Measurements from ENCODE around the gene PMM2. TPM values are rescaled to one million over a fixed set of nuclear protein-coding genes. Genes with fewer than 3 reads are reported as not detected.
"Not testable (repeated sequence)": the region's sequence is repeated elsewhere in the genome, so short reads cannot be mapped to it uniquely, and the experiment has no call there.

Gene PMM2
- total RNA-seq, 2 donors from 2014 or later = 21.3 to 38.3 TPM

- intact Hi-C loops (cut with DNase I) = no loop called here
- ATAC-seq (no peak), DNase-seq (no peak)
These were observed 21.5 kb upstream of the PMM2 start for GRCh38 chr16:8776129-8776584.

- intact Hi-C loops (cut with DNase I) = no loop called here
- no peak for ATAC-seq
- no peak for DNase-seq
These were observed 20.4 kb upstream of the PMM2 start for GRCh38 chr16:8777217-8777616.

GRCh38 chr16:8781797-8782196 lies 15.8 kb upstream of the PMM2 start:
- DNase-seq (no peak), ATAC-seq (no peak)
- intact Hi-C loops (cut with DNase I) = no loop called here

GRCh38 chr16:8782673-8783072 lies 15.0 kb upstream of the PMM2 start:
- intact Hi-C loops (cut with DNase I) = no loop called here
- ATAC-seq = no peak
- no peak for DNase-seq

- DNase-seq = no peak
- ATAC-seq = no peak
- intact Hi-C loops (cut with DNase I) = no loop called here
These were observed 12.2 kb upstream of the PMM2 start for GRCh38 chr16:8785408-8785807.

DNA sequence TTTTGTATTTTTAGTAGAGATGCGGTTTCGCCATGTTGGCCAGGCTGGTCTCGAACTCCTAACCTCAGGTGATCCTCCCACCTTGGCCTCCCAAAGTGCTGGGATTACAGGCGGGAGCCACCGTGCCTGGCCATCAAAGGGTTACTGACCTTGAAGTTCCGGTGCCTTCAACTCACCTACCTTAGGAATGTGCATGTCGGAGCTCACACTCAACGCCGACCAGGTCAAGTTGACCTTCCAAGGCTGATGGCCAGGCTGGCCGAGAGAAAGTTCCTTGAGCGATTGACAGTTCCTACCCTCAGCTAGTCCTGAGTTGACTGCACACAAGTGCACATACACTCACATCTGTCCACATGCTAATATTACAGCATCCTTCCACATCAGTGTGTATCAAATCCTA lies 11.3 kb upstream of the PMM2 start:
- DNase-seq; intact Hi-C loops (cut with DNase I); ATAC-seq: not testable (repeated sequence)

DNA sequence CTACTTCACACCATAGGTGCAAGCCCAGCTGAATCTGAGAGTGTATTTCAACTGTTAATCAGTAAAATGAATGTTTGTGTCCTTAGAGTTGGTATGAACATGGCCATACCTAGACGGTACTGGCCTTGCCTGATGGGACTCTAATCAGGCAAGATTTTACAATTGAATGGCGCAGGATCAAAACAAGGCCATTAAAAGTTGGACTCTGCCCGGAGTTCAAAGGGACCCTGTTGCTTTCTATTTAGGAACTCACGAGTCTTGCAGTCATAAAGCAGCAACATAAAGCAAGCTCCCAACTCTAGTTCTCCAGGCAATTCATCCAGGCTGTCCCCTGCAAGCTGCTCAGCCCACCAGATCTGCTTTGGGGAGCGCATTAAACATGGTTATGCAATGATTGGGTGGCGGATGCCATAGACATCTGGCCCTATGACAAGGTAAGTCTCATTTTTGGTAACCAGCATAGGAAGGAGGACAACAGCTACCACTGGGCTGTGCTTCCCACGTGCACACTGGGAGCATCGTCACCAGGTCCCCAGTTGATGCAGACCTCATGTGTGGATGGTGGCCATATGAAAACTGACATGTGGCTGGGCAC lies 9.0 kb upstream of the PMM2 start:
- ATAC-seq = no peak
- no peak for DNase-seq
- intact Hi-C loops (cut with DNase I) = no loop called here

GRCh38 chr16:8795091-8795490 lies 2.5 kb upstream of the PMM2 start:
- intact Hi-C loops (cut with DNase I) = loop anchor here in 1 of 2 donors (10.0 kb wide), 2 partner anchors 90 to 220 kb away; partner anchors contain the start of gene LITAFD
- DNase-seq (no peak), ATAC-seq (no peak)

- intact Hi-C loops (cut with DNase I) = loop anchor here in 1 of 2 donors (10.0 kb wide), 2 partner anchors 89 to 221 kb away; partner anchors contain the start of gene LITAFD
These were observed 1.8 kb upstream of the PMM2 start for GRCh38 chr16:8795818-8796217.

GRCh38 chr16:8796469-8797363 lies 923 bp upstream of the PMM2 start:
- ATAC-seq (peak in 1 of 2 donors; percentile 0), DNase-seq (no peak)
- intact Hi-C loops (cut with DNase I) = loop anchor here in 1 of 2 donors (10.0 kb wide), 2 partner anchors 88 to 222 kb away; partner anchors contain the start of gene LITAFD

More at GRCh38 chr16:8795818-8796217, 1.8 kb upstream of the PMM2 start:
- no peak for DNase-seq
- ATAC-seq = no peak

DNA sequence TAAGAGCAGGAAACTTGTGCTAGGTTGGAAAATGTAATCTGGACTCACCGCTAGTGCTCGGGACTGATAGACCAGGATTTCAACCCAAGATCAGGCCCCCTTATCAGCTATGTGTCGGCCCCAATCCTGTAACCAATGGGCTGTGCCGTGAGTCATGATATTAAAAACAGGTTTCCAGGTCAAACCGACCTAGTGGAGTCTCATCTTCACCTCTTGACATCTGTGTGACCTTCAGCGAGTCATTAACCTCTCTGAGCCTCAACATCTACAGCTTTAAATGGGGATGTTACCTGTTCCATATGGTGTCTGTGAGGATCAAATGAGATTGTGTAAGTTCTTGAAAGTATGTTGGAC lies 512 bp downstream of the PMM2 start:
- DNase-seq = no peak
- intact Hi-C loops (cut with DNase I) = loop anchor here in 1 of 2 donors (10.0 kb wide), 2 partner anchors 87 to 223 kb away; partner anchors contain the start of gene LITAFD
- peak in 1 of 2 donors; percentile 41 for ATAC-seq

- DNase-seq (no peak), ATAC-seq (peak in 1 of 2 donors; percentile 6)
- intact Hi-C loops (cut with DNase I) = loop anchor here in 1 of 2 donors (10.0 kb wide), 2 partner anchors 86 to 224 kb away; partner anchors contain the start of gene LITAFD
These were observed 1.0 kb downstream of the PMM2 start for GRCh38 chr16:8798535-8799157.

GRCh38 chr16:8801701-8802100 lies 4.1 kb downstream of the PMM2 start:
- intact Hi-C loops (cut with DNase I) = loop anchor here in 1 of 2 donors (10.0 kb wide), 1 partner anchor 73 kb away; no protein-coding TSS in a partner anchor
- ATAC-seq = no peak
- DNase-seq = no peak

- intact Hi-C loops (cut with DNase I) = loop anchor here in 1 of 2 donors (10.0 kb wide), 1 partner anchor 71 kb away; no protein-coding TSS in a partner anchor
- not testable (repeated sequence) for DNase-seq, ATAC-seq
These were observed 6.1 kb downstream of the PMM2 start for GRCh38 chr16:8803733-8804132.

DNA sequence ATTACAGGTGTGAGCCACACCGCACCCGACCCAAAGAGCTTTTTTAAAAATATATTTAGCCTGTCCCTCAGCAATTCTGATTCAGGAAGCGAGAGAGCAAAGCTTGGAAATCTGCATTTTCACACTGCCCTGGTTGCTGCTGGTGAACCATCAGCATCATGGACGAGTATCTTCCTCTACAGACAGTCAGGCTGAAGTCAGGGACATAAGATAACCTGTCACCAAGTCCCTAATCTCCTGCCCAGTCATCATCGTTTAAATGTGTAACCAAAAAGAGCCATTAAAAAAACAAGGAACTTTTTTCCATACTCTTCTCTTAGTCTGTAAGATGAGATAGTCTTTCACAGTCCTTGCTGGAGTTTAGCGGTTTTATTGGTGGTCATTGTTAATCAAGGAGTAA lies 6.7 kb downstream of the PMM2 start:
- intact Hi-C loops (cut with DNase I) = loop anchor here in 1 of 2 donors (10.0 kb wide), 1 partner anchor 70 kb away; no protein-coding TSS in a partner anchor
- ATAC-seq = no peak
- DNase-seq = no peak

- DNase-seq = no peak
- intact Hi-C loops (cut with DNase I) = loop anchor here in 1 of 2 donors (10.0 kb wide), 1 partner anchor 68 kb away; no protein-coding TSS in a partner anchor
- no peak for ATAC-seq
These were observed 8.8 kb downstream of the PMM2 start for GRCh38 chr16:8806272-8806983.

DNA sequence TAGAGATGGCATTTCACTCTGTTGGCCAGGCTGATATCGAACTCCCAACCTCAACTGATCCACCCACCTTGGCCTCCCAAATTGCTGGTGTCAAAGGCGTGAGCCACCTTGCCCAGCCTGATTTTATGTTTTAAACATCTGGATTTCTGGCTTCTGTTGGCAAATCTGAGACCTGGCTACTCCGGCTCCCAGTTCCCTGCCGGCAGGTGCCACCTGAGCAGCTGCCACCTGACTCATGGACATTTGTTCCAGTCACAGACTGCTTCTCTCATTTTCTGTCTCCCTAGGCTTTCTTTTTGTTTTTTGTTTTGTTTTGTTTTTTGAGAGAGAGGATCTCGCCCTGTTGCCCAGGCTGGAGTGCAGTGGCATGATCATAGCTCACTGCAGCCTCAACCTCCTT lies 9.6 kb downstream of the PMM2 start:
- DNase-seq = no peak
- intact Hi-C loops (cut with DNase I) = loop anchor here in 1 of 2 donors (10.0 kb wide), 1 partner anchor 68 kb away; no protein-coding TSS in a partner anchor
- no peak for ATAC-seq

- DNase-seq (no peak), ATAC-seq (no peak)
- intact Hi-C loops (cut with DNase I) = loop anchor here in 1 of 2 donors (10.0 kb wide), 1 partner anchor 67 kb away; no protein-coding TSS in a partner anchor
These were observed 10.4 kb downstream of the PMM2 start for GRCh38 chr16:8808009-8808408.

Measured in left cardiac atrium (tissue), 4 donors.